Activated CD8-positive, alpha-beta memory T cell treated with anti-CD3 and anti-CD28 coated beads for 4 hours (primary cell): Measurements from ENCODE around the gene CBLB.
A peak's percentile ranks its signal among the peaks of the same experiment; 100 is the strongest.

ENCODE experiments used
- DNase-seq, 2 donors: peaks; one replicate each; pipeline ENCODE4 v3.0.0-alpha.2; 2020; ENCODE audit warnings: low read depth in 2 of 2

The CBLB gene

GRCh38 chr3:105868742-105869530, at the start of gene CBLB:
CBLB (minus strand) TSS chr3:105869012; CDS start chr3:105867577, 1,435 bp downstream.
- peak; percentile 61 to 65 for DNase-seq

- DNase-seq: no peak
Observed at GRCh38 chr3:105916767-105917166, 48.0 kb upstream of the CBLB start.

- DNase-seq: no peak
Observed at GRCh38 chr3:105915524-105915923, 46.7 kb upstream of the CBLB start.

GRCh38 chr3:105913616-105914015, 44.8 kb upstream of the CBLB start:
- DNase-seq: no peak

GRCh38 chr3:105912891-105913290, 44.1 kb upstream of the CBLB start:
- DNase-seq: no peak

- no peak for DNase-seq
Observed at GRCh38 chr3:105911496-105911895, 42.7 kb upstream of the CBLB start.

GRCh38 chr3:105907777-105908176, 39.0 kb upstream of the CBLB start:
- no peak for DNase-seq

- DNase-seq: no peak
Observed at GRCh38 chr3:105906836-105907235, 38.0 kb upstream of the CBLB start.

GRCh38 chr3:105906345-105906744, 37.5 kb upstream of the CBLB start:
- DNase-seq: no peak

- DNase-seq: no peak
Observed at GRCh38 chr3:105905328-105905727, 36.5 kb upstream of the CBLB start.

- DNase-seq: no peak
Observed at GRCh38 chr3:105904678-105905284, 36.0 kb upstream of the CBLB start.

GRCh38 chr3:105904251-105904650, 35.4 kb upstream of the CBLB start:
- DNase-seq: no peak

GRCh38 chr3:105899516-105899915, 30.7 kb upstream of the CBLB start:
- no peak for DNase-seq

- DNase-seq: no peak
Observed at GRCh38 chr3:105891101-105891500, 22.3 kb upstream of the CBLB start.

GRCh38 chr3:105888621-105889579, 20.1 kb upstream of the CBLB start:
- no peak for DNase-seq

- DNase-seq: no peak
Observed at GRCh38 chr3:105885256-105885655, 16.4 kb upstream of the CBLB start.

GRCh38 chr3:105883798-105884377, 15.1 kb upstream of the CBLB start:
- DNase-seq: no peak

GRCh38 chr3:105880681-105881290, 12.0 kb upstream of the CBLB start:
- DNase-seq: no peak

GRCh38 chr3:105878061-105878460, 9.2 kb upstream of the CBLB start:
- no peak for DNase-seq

- DNase-seq: no peak
Observed at GRCh38 chr3:105877336-105877910, 8.6 kb upstream of the CBLB start.

- no peak for DNase-seq
Observed at GRCh38 chr3:105876780-105877327, 8.0 kb upstream of the CBLB start.
